ENCODE measurements around the gene METTL15. TPM values are rescaled to one million over a fixed set of nuclear protein-coding genes. Genes with fewer than 3 reads are reported as not detected.
"Not testable (repeated sequence)": the region's sequence is repeated elsewhere in the genome, so short reads cannot be mapped to it uniquely, and the experiment has no call there.

METTL15 gene
- total RNA-seq, 4 donors from 2014 or later, result 5.3 to 12.2 (median 11.8) TPM

DNA sequence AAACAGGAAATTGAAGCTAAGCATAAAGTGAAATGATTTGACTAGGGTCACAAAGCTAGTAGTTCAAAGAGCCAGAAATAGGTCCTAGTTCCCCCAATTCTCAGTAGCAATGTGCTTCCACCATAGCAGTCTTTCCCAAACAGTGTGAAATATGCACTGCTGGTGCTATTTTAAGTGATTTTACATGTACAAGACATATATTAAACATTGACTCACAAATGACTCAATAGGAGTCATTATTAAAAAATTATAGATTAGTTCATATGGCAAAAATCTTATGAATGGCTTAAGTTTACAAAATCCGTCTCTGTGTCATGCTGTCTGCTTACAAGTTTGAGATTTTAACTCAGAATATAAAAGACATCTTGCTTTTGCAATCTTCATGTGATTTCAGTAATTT lies 21.6 kb upstream of the METTL15 start:
- H3K4me1 ChIP-seq, result no peaks in the 10 kb centered on the region
- H3K36me3 ChIP-seq, result peaks cover 0 to 4% (median 0%) of the 10 kb centered on the region in 3 donors
- WGBS, 2 donors, result 40 to 56% methylated on average over 1 of the region's 1 CpG
- no peak for TF ChIP-seq POLR2A (IDR thresholded peaks at IDR 0.05)
- TF ChIP-seq, protein P1, sequence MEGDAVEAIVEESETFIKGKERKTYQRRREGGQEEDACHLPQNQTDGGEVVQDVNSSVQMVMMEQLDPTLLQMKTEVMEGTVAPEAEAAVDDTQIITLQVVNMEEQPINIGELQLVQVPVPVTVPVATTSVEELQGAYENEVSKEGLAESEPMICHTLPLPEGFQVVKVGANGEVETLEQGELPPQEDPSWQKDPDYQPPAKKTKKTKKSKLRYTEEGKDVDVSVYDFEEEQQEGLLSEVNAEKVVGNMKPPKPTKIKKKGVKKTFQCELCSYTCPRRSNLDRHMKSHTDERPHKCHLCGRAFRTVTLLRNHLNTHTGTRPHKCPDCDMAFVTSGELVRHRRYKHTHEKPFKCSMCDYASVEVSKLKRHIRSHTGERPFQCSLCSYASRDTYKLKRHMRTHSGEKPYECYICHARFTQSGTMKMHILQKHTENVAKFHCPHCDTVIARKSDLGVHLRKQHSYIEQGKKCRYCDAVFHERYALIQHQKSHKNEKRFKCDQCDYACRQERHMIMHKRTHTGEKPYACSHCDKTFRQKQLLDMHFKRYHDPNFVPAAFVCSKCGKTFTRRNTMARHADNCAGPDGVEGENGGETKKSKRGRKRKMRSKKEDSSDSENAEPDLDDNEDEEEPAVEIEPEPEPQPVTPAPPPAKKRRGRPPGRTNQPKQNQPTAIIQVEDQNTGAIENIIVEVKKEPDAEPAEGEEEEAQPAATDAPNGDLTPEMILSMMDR (IDR thresholded peaks at IDR 0.05), result no peak
- no peak for DNase-seq
- no peak overlapping the region for H3K27ac ChIP-seq
- intact Hi-C loops (cut with DNase I), result no loop called here
- no peaks in the 10 kb centered on the region for H3K27me3 ChIP-seq
- no peak overlapping the region for H3K4me3 ChIP-seq
- no peaks in the 10 kb centered on the region for H3K9me3 ChIP-seq

DNA sequence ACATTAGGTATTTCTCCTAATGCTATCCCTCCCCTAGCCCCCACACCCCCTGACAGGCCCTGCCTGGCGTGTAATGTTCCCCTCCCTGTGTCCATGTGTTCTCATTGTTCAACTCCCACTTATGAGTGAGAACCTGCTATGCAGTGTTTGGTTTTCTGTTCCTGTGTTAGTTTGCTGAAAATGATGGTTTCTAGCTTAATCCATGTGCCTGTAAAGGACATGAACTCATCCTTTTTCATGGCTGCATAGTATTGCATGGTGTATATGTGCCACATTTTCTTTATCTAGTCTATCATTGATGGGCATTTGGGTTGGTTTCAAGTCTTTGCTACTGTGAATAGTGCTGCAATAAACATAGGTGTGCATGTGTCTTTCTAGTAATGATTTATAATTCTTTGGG lies 21.0 kb upstream of the METTL15 start:
- H3K4me1 ChIP-seq; intact Hi-C loops (cut with DNase I); H3K36me3 ChIP-seq; H3K27me3 ChIP-seq; H3K4me3 ChIP-seq; DNase-seq; H3K9me3 ChIP-seq; H3K27ac ChIP-seq: not testable (repeated sequence)
- 87 to 93% methylated on average over 1 of the region's 1 CpG for WGBS, 2 donors

DNA sequence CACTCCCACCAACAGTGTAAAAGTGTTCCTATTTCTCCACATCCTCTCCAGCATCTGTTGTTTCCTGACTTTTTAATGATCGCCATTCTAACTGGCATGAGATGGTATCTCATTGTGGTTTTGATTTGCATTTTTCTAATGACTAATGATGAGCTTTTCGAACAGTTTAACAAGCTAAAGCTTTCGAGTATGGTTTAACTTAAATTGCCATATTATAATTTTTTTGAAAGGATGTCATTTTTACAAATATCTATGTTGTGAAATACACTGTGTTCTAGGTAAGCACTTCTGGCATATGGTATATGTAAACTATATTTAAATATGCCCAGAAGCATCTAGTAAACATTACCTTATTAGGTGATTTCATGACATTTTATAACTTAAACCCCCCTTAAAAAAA lies 20.5 kb upstream of the METTL15 start:
- H3K4me3 ChIP-seq; H3K27me3 ChIP-seq; DNase-seq; intact Hi-C loops (cut with DNase I); H3K9me3 ChIP-seq; H3K4me1 ChIP-seq; H3K27ac ChIP-seq; H3K36me3 ChIP-seq: not testable (repeated sequence)
- WGBS, 2 donors, result 88 to 91% methylated on average over 3 of the region's 3 CpGs

GRCh38 chr11:28089378-28089777 lies 18.8 kb upstream of the METTL15 start:
- no peak for TF ChIP-seq POLR2A (IDR thresholded peaks at IDR 0.05)
- TF ChIP-seq, protein P1 (IDR thresholded peaks at IDR 0.05), result no peak
- H3K4me3 ChIP-seq, result no peak overlapping the region
- H3K27ac ChIP-seq, result no peak overlapping the region
- H3K4me1 ChIP-seq, result no peaks in the 10 kb centered on the region
- no peaks in the 10 kb centered on the region for H3K27me3 ChIP-seq
- intact Hi-C loops (cut with DNase I), result no loop called here
- 91 to 93% methylated on average over 5 of the region's 5 CpGs for WGBS, 2 donors
- DNase-seq, result no peak
- peaks cover 0 to 4% (median 0%) of the 10 kb centered on the region in 3 donors for H3K36me3 ChIP-seq
- no peaks in the 10 kb centered on the region for H3K9me3 ChIP-seq

DNA sequence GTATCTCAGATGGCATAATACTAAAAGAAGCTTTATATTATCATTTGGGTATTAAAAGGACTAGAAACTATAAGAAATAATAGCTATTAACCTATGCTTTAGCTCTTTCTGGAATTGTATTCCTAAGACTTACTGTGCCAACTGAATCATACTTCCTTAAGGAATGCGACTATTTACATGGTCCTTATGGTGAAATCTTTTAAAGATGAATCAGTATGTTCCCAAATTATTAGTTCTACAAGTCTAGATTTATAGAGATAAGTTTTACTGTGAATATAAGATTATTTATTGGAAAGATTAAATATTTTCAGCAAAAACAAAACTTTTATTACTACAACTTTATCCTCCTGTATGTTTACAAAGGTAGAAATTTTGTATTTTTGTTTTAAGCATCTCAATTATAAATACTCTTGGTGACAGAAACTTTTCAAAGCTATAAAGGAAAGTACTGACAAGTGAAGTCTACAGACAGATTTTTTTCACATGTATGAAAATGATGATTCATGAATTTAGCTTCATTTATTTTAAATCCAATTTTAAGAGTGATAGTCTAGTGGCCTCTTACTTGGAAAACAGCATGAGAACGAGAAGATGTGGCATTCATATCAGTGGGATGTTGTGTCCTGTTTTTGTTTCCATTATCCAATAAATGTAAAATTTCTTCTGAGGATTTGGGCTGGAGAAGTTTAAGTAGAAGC lies 18.0 kb upstream of the METTL15 start:
- H3K4me3 ChIP-seq, result no peak overlapping the region
- TF ChIP-seq POLR2A (IDR thresholded peaks at IDR 0.05), result no peak
- TF ChIP-seq, protein P1 (IDR thresholded peaks at IDR 0.05), result no peak
- WGBS, 2 donors, result 78 to 84% methylated on average over 2 of the region's 2 CpGs
- no peaks in the 10 kb centered on the region for H3K4me1 ChIP-seq
- H3K27ac ChIP-seq, result no peak overlapping the region
- intact Hi-C loops (cut with DNase I), result no loop called here
- DNase-seq, result no peak
- H3K36me3 ChIP-seq, result peaks cover 0 to 1% (median 0%) of the 10 kb centered on the region in 3 donors
- no peaks in the 10 kb centered on the region for H3K27me3 ChIP-seq
- no peaks in the 10 kb centered on the region for H3K9me3 ChIP-seq

DNA sequence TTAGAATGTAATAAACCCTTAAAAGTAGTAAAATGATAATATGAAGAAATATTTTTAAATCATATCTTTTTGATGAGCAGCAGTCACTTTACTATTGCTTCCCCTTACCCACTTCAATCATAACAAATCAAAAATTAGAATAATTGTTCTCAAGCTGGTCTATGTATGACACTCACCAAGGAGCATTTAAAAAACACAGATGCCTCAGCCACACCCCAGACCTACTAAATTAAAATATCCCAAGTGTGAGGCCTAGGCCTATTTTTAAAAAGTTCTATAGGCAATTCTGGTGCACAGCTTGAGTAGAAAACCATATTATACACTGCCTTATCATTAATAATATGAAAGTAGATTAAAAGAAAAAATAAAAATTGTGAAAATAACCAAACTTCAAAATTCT lies 15.4 kb upstream of the METTL15 start:
- no peaks in the 10 kb centered on the region for H3K4me1 ChIP-seq
- H3K36me3 ChIP-seq, result no peaks in the 10 kb centered on the region
- DNase-seq, result no peak
- no peaks in the 10 kb centered on the region for H3K27me3 ChIP-seq
- TF ChIP-seq, protein P1 (IDR thresholded peaks at IDR 0.05), result no peak
- TF ChIP-seq POLR2A (IDR thresholded peaks at IDR 0.05), result no peak
- no peaks in the 10 kb centered on the region for H3K9me3 ChIP-seq
- no peak overlapping the region for H3K4me3 ChIP-seq
- intact Hi-C loops (cut with DNase I), result no loop called here
- no peak overlapping the region for H3K27ac ChIP-seq
